ENCODE measurements around the gene SLC7A1. TPM values are rescaled to one million over a fixed set of nuclear protein-coding genes. Genes with fewer than 3 reads are reported as not detected.

Gene SLC7A1
- total and polyA plus RNA-seq, 2 donors (not counting 1 experiment from before 2014, with no cell fraction given), result 15.4 to 26.6 TPM

GRCh38 chr13:29537736-29538651 lies 57.5 kb downstream of the SLC7A1 start:
- TF ChIP-seq EZH2 (IDR thresholded peaks at IDR 0.05; ENCODE audit: low read length, missing control alignments) (no peak), CTCF (conservative IDR thresholded peaks at IDR 0.05 in 1 of 2, IDR thresholded peaks at IDR 0.05 in 1 of 2; ENCODE audit: low read depth in 1 of 2, low read length in 2 of 2) (no peak)
- no peaks in the 10 kb centered on the region for H3K27me3 ChIP-seq (ENCODE audit: control insufficient read depth, insufficient read depth, low read length)
- H3K4me3 ChIP-seq (replicated peaks in 1 of 4; ENCODE audit: control extremely low read depth in 1 of 4, insufficient read depth in 1 of 4, low read depth in 3 of 4, low read length in 4 of 4), result no peak overlapping the region
- H3K79me2 ChIP-seq (ENCODE audit: control insufficient read depth, insufficient read depth, low read length), result peaks cover 7% of the 10 kb centered on the region
- no peaks in the 10 kb centered on the region for H3K9me3 ChIP-seq (ENCODE audit: control insufficient read depth, insufficient read depth, low read depth, low read length)
- peaks cover 5% of the 10 kb centered on the region for H3K36me3 ChIP-seq (ENCODE audit: control insufficient read depth, insufficient read depth, low read length)
- no peak overlapping the region for H2AFZ ChIP-seq (ENCODE audit: low read length)
- no peak for DNase-seq (ENCODE audit: low read depth in 2 of 2)
- H3K27ac ChIP-seq (ENCODE audit: insufficient read depth, low read length), result no peak overlapping the region
- H3K4me2 ChIP-seq (ENCODE audit: extremely low read depth, insufficient read depth, low read length), result no peak overlapping the region
- no peak overlapping the region for H3K9ac ChIP-seq (ENCODE audit: insufficient read depth, low read length)
- H4K20me1 ChIP-seq (ENCODE audit: control insufficient read depth, extremely low read depth, insufficient read depth, low read length), result no peaks in the 10 kb centered on the region
- H3K4me1 ChIP-seq (ENCODE audit: control insufficient read depth, extremely low read depth, insufficient read depth, low read length), result no peaks in the 10 kb centered on the region

GRCh38 chr13:29536853-29537252 lies 58.6 kb downstream of the SLC7A1 start:
- Histone ChIP-seq H4K20me1 (ENCODE audit: control insufficient read depth, extremely low read depth, insufficient read depth, low read length) (no peaks in the 10 kb centered on the region), H3K9ac (ENCODE audit: insufficient read depth, low read length) (no peak overlapping the region), H3K9me3 (ENCODE audit: control insufficient read depth, insufficient read depth, low read depth, low read length) (no peaks in the 10 kb centered on the region), H3K4me3 (replicated peaks in 1 of 4; ENCODE audit: control extremely low read depth in 1 of 4, insufficient read depth in 1 of 4, low read depth in 3 of 4, low read length in 4 of 4) (no peak overlapping the region), H3K27ac (ENCODE audit: insufficient read depth, low read length) (no peak overlapping the region), H3K27me3 (ENCODE audit: control insufficient read depth, insufficient read depth, low read length) (no peaks in the 10 kb centered on the region), H3K4me1 (ENCODE audit: control insufficient read depth, extremely low read depth, insufficient read depth, low read length) (no peaks in the 10 kb centered on the region), H3K79me2 (ENCODE audit: control insufficient read depth, insufficient read depth, low read length) (peaks cover 7% of the 10 kb centered on the region), H3K4me2 (ENCODE audit: extremely low read depth, insufficient read depth, low read length) (no peak overlapping the region), H2AFZ (ENCODE audit: low read length) (no peak overlapping the region), H3K36me3 (ENCODE audit: control insufficient read depth, insufficient read depth, low read length) (peaks cover 5% of the 10 kb centered on the region)
- TF ChIP-seq CTCF (conservative IDR thresholded peaks at IDR 0.05 in 1 of 2, IDR thresholded peaks at IDR 0.05 in 1 of 2; ENCODE audit: low read depth in 1 of 2, low read length in 2 of 2), result no peak
- no peak for TF ChIP-seq EZH2 (IDR thresholded peaks at IDR 0.05; ENCODE audit: low read length, missing control alignments)
- no peak for DNase-seq (ENCODE audit: low read depth in 2 of 2)

GRCh38 chr13:29535663-29536655 lies 59.5 kb downstream of the SLC7A1 start:
- no peak overlapping the region for H3K4me3 ChIP-seq (replicated peaks in 1 of 4; ENCODE audit: control extremely low read depth in 1 of 4, insufficient read depth in 1 of 4, low read depth in 3 of 4, low read length in 4 of 4)
- TF ChIP-seq CTCF (conservative IDR thresholded peaks at IDR 0.05 in 1 of 2, IDR thresholded peaks at IDR 0.05 in 1 of 2; ENCODE audit: low read depth in 1 of 2, low read length in 2 of 2) (no peak), EZH2 (IDR thresholded peaks at IDR 0.05; ENCODE audit: low read length, missing control alignments) (no peak)
- no peak overlapping the region for H3K27ac ChIP-seq (ENCODE audit: insufficient read depth, low read length)
- no peaks in the 10 kb centered on the region for H3K9me3 ChIP-seq (ENCODE audit: control insufficient read depth, insufficient read depth, low read depth, low read length)
- H3K9ac ChIP-seq (ENCODE audit: insufficient read depth, low read length), result no peak overlapping the region
- DNase-seq (ENCODE audit: low read depth in 2 of 2), result peak in 1 of 2 donors; percentile 56
- H2AFZ ChIP-seq (ENCODE audit: low read length), result no peak overlapping the region
- H3K27me3 ChIP-seq (ENCODE audit: control insufficient read depth, insufficient read depth, low read length), result no peaks in the 10 kb centered on the region
- H3K79me2 ChIP-seq (ENCODE audit: control insufficient read depth, insufficient read depth, low read length), result peaks cover 4% of the 10 kb centered on the region
- peaks cover 5% of the 10 kb centered on the region for H3K36me3 ChIP-seq (ENCODE audit: control insufficient read depth, insufficient read depth, low read length)
- H4K20me1 ChIP-seq (ENCODE audit: control insufficient read depth, extremely low read depth, insufficient read depth, low read length), result no peaks in the 10 kb centered on the region
- no peaks in the 10 kb centered on the region for H3K4me1 ChIP-seq (ENCODE audit: control insufficient read depth, extremely low read depth, insufficient read depth, low read length)
- H3K4me2 ChIP-seq (ENCODE audit: extremely low read depth, insufficient read depth, low read length), result no peak overlapping the region

All from fibroblast of lung (primary cell).